Natural killer cell (primary cell): ENCODE results near the gene ZMIZ2. TPM values are rescaled to one million over a fixed set of nuclear protein-coding genes. Genes with fewer than 3 reads are reported as not detected.
A peak's percentile ranks its signal among the peaks of the same experiment; 100 is the strongest.

Source experiments
- ATAC-seq, 3 donors: fragments of 150-1000 bp in 2 of 3; fragments of 200-7000 bp in 1 of 3; cut with Tn5 transposase; 1 replicate in 1 of 3; 2 replicates in 2 of 3; pipeline ENCODE4 v1.10.0; 2021; ENCODE audit warnings: mild to moderate bottlenecking in 2 of 3, moderate library complexity in 2 of 3
- DNase-seq, 2 donors: peaks; one replicate each; pipeline versions ENCODE4 v3.0.0 to v3.0.0-alpha.2; 2013 to 2021; ENCODE audit warnings: mixed read lengths in 1 of 2
- H3K27ac ChIP-seq: one replicate; pipeline ENCODE4 v1.5.1; 2013; ENCODE audit warnings: mild to moderate bottlenecking, low read length
- H3K27me3 ChIP-seq: one replicate; pipeline ENCODE4 v1.6.1; 2013; ENCODE audit warnings: low read length; ENCODE audit not compliant: control insufficient read depth, insufficient read depth
- H3K36me3 ChIP-seq: one replicate; pipeline ENCODE4 v1.6.1; 2013; ENCODE audit warnings: low read length; ENCODE audit not compliant: control insufficient read depth, insufficient read depth
- H3K4me1 ChIP-seq: one replicate; pipeline ENCODE4 v1.6.1; 2013; ENCODE audit warnings: low read length; ENCODE audit not compliant: control insufficient read depth, insufficient read depth
- H3K4me3 ChIP-seq: one replicate; pipeline ENCODE4 v1.5.1; 2013; ENCODE audit warnings: low read length
- H3K9me3 ChIP-seq: one replicate; pipeline ENCODE4 v1.6.1; 2013; ENCODE audit warnings: low read length; ENCODE audit not compliant: control insufficient read depth, insufficient read depth
- H3K27ac Mint-ChIP-seq, 2 donors: one replicate each; pipeline ENCODE4 v1.8.0; 2022; ENCODE audit warnings: mild to moderate bottlenecking in 2 of 2, mixed read lengths in 2 of 2, moderate library complexity in 1 of 2
- H3K27me3 Mint-ChIP-seq, 2 donors: one replicate each; pipeline ENCODE4 v1.8.0; 2022; ENCODE audit warnings: low read depth in 2 of 2, mixed read lengths in 2 of 2
- H3K36me3 Mint-ChIP-seq: one replicate; pipeline ENCODE4 v1.8.0; 2022; ENCODE audit warnings: mixed read lengths
- H3K4me1 Mint-ChIP-seq, 2 donors: one replicate each; pipeline ENCODE4 v1.8.0; 2022; ENCODE audit warnings: mixed read lengths in 2 of 2
- H3K4me3 Mint-ChIP-seq: one replicate; pipeline ENCODE4 v1.8.0; 2022; ENCODE audit warnings: mild to moderate bottlenecking, moderate library complexity, mixed read lengths
- H3K9me3 Mint-ChIP-seq, 2 donors: one replicate each; pipeline ENCODE4 v1.8.0; 2022; ENCODE audit warnings: mixed read lengths in 2 of 2
- WGBS: methylation state at CpG from one replicate; pipeline ENCODE4 v1.1.7; 2013; ENCODE audit warnings: missing lambda C conversion rate; ENCODE audit not compliant: insufficient coverage; 5-methylcytosine and 5-hydroxymethylcytosine counted together
- intact Hi-C: fragments of 100-400 bp; cut with micrococcal nuclease; formaldehyde crosslinking; loops from one replicate; pipeline ENCODE4 v1.14.2; 2022
- total RNA-seq, 4 donors: library from RNA; stranded (reverse); fragments of 120-200 nt in 1 of 4; gene quantifications; one replicate each; pipeline versions ENCODE4 v1.2.3 to v1.2.4, GENCODE V29; 2013 to 2022
- TF ChIP-seq, protein P1 (sequence below): fragments of 200-600 bp; IDR thresholded peaks from one replicate; pipeline ENCODE4 v1.8.0; 2022; ENCODE audit warnings: antibody characterized with exemption

ZMIZ2 gene
- total RNA-seq, 3 donors from 2014 or later (not counting 1 experiment from before 2014, with no cell fraction given): 152 to 170 (median 167) TPM

DNA sequence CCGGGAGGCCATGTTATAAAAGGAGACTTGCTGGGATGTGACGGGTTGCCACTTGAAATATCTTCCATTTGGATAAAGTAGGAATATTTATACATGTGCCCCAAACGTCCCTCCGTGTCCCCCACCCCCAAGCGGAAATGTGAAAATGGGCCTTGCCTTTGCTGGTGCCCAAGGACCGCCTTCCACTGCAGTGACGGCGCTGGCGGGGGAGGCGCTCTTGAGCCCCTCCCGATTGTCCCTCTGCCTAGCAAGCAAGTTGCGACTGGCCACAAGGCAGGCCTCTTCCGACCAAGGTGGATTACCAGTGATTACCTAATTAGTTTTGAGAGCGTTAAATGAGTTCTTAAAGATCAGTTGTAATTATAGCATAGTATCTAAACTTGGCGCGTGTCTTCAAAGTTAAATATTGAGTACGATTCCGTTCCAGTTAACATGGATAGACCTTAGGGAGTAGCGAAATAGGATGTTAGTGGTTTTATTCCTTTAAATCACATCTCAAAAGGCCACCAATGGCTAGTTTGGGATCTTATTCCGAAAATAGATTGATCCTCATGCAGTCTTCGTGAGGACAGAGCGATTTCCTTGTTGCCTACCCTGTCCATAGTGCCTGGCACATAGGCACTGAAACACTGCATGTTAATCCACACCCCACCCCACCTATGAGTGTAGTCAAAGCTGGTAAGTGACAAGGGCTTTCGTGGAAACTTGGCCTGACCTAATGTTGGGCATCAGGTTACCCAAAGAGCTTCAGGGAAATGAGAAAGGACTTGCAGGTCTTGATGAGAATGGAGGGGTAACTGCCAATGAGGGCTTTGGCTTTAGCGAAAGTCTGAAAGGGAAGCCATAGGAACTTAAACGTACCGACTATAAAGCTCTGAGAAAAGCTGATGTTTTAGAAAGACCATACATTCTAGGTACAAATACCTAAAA lies 48.9 kb downstream of the ZMIZ2 start:
- Histone ChIP-seq H3K4me3 (peak overlapping the region; percentile 99), H3K27ac (peak overlapping the region; percentile 99), H3K4me1 (peaks cover 21% of the 10 kb centered on the region), H3K27me3 (no peaks in the 10 kb centered on the region), H3K36me3 (peaks cover 37% of the 10 kb centered on the region), H3K9me3 (no peaks in the 10 kb centered on the region)
- Mint-ChIP-seq H3K36me3 (peaks cover 11% of the 10 kb centered on the region), H3K9me3 (no peaks in the 10 kb centered on the region), H3K4me1 (peaks cover 27% of the 10 kb centered on the region in 2 donors), H3K27ac (peak overlapping the region; percentile 95 to 96), H3K27me3 (no peaks in the 10 kb centered on the region), H3K4me3 (peak overlapping the region; percentile 94)
- DNase-seq: peak; percentile 80 to 90
- 3% methylated on average over 22 of the region's 26 CpGs for WGBS
- peak; percentile 60 to 80 (median 70) for ATAC-seq
- intact Hi-C loops: loop anchor here (1.0 to 2.0 kb wide), 7 partner anchors 29 to 215 kb away; partner anchors contain the start of genes PURB, TMED4 and ZMIZ2
- TF ChIP-seq, protein P1, sequence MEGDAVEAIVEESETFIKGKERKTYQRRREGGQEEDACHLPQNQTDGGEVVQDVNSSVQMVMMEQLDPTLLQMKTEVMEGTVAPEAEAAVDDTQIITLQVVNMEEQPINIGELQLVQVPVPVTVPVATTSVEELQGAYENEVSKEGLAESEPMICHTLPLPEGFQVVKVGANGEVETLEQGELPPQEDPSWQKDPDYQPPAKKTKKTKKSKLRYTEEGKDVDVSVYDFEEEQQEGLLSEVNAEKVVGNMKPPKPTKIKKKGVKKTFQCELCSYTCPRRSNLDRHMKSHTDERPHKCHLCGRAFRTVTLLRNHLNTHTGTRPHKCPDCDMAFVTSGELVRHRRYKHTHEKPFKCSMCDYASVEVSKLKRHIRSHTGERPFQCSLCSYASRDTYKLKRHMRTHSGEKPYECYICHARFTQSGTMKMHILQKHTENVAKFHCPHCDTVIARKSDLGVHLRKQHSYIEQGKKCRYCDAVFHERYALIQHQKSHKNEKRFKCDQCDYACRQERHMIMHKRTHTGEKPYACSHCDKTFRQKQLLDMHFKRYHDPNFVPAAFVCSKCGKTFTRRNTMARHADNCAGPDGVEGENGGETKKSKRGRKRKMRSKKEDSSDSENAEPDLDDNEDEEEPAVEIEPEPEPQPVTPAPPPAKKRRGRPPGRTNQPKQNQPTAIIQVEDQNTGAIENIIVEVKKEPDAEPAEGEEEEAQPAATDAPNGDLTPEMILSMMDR: peak; percentile 24

DNA sequence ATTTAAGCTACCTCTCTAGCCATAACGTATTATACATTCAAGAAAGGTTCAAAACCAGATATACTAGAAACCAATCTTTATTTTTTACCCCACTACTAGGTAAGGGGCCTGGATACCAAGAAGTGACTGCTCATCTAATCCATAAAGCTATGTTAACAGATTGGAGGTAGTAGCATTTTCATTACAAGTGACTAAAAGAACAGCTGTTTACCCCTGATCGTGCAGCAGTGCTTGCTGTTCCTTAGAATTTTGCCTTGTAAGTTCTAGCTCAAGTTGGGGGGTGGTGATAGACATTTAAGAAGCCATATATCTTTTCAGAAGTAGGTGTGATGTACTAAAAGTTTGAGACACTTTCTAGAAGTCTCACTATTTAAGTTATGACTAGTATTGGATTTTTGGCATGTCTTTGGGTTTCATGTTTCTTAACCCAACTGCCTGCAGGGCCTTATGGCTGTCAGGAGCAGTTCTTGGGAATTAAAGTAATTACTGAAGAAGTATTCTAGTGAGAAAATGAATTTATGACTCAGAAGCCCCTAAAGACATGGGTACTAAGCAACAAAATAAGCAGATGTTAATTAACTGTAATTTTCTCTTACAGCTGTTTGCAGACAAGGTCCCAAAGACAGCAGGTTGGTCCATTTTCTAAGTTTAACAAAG lies 50.1 kb downstream of the ZMIZ2 start:
- TF ChIP-seq, protein P1: no peak

DNA sequence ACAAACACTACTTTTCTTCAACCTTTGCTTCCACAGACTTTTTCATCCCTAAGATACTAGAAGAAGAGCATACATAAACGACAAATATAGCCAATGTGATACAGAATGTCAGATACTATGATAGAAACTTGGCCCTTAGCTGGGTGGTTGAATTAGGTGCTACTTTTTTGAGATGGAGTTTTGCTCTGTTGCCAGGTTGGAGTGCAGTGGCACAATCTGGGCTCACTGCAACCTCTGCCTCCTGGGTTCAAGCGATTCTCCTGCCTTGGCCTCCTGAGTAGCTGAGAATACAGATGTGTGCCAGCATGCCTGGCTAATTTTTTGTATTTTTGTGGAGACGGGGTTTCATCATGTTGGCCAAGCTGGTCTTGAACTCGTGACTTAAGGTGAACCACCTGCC lies 51.3 kb downstream of the ZMIZ2 start:
- no peaks in the 10 kb centered on the region for H3K9me3 Mint-ChIP-seq
- peaks cover 11% of the 10 kb centered on the region for H3K36me3 Mint-ChIP-seq
- Histone ChIP-seq H3K27me3 (no peaks in the 10 kb centered on the region), H3K4me3 (no peak overlapping the region), H3K9me3 (no peaks in the 10 kb centered on the region), H3K27ac (no peak overlapping the region), H3K36me3 (peaks cover 54% of the 10 kb centered on the region), H3K4me1 (peaks cover 21% of the 10 kb centered on the region)
- TF ChIP-seq, protein P1: no peak
- peaks cover 27% of the 10 kb centered on the region in 2 donors for H3K4me1 Mint-ChIP-seq
- no peaks in the 10 kb centered on the region for H3K27me3 Mint-ChIP-seq
- ATAC-seq (no peak), DNase-seq (no peak)
- intact Hi-C loops: no loop called here
- peak overlapping the region; percentile 33 to 96 for H3K27ac Mint-ChIP-seq
- WGBS: 93% methylated on average over 3 of the region's 4 CpGs
- H3K4me3 Mint-ChIP-seq: no peak overlapping the region

More for the DNA sequence above, 50.1 kb downstream of the ZMIZ2 start:
- ATAC-seq (no peak), DNase-seq (no peak)
- Histone ChIP-seq H3K36me3 (peaks cover 48% of the 10 kb centered on the region), H3K4me3 (no peak overlapping the region), H3K4me1 (peaks cover 21% of the 10 kb centered on the region), H3K27ac (peak overlapping the region; percentile 99), H3K27me3 (no peaks in the 10 kb centered on the region), H3K9me3 (no peaks in the 10 kb centered on the region)
- H3K4me3 Mint-ChIP-seq: peak overlapping the region; percentile 94
- peaks cover 27% of the 10 kb centered on the region in 2 donors for H3K4me1 Mint-ChIP-seq
- WGBS: 14% methylated on average over 1 of the region's 2 CpGs
- H3K36me3 Mint-ChIP-seq: peaks cover 11% of the 10 kb centered on the region
- no peaks in the 10 kb centered on the region for H3K9me3 Mint-ChIP-seq
- no peaks in the 10 kb centered on the region for H3K27me3 Mint-ChIP-seq
- peak overlapping the region; percentile 95 to 96 for H3K27ac Mint-ChIP-seq
- intact Hi-C loops: no loop called here
